GM12801 (cell line): ENCODE results near the gene SPOCK1.

Experiments used
- TF ChIP-seq, protein P1 (sequence below): IDR thresholded peaks from one replicate; pipeline ENCODE4 v1.5.1; 2011; ENCODE audit warnings: control low read depth; ENCODE audit not compliant: insufficient read length; ENCODE audit errors: extremely low read depth

Gene SPOCK1

DNA sequence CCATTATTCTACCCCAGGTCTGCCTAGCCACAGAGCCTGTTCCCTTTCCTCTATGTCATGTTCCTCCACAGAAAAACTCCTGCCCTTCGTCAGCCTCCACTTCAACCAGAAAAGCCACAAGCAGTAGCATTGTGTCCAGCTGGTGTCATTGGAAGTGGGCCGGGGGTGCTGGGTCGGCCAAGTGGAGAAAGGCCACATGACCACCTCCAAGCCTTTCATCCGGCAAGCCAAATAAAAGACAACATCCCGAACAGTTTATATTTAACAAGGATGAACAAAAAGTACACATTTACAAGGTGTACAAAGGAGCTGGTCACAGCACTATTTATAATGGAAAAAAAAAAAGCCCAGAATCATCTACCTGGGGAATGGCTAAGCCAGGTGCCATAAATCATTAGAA lies 16.1 kb upstream of the SPOCK1 start:
- TF ChIP-seq, protein P1, sequence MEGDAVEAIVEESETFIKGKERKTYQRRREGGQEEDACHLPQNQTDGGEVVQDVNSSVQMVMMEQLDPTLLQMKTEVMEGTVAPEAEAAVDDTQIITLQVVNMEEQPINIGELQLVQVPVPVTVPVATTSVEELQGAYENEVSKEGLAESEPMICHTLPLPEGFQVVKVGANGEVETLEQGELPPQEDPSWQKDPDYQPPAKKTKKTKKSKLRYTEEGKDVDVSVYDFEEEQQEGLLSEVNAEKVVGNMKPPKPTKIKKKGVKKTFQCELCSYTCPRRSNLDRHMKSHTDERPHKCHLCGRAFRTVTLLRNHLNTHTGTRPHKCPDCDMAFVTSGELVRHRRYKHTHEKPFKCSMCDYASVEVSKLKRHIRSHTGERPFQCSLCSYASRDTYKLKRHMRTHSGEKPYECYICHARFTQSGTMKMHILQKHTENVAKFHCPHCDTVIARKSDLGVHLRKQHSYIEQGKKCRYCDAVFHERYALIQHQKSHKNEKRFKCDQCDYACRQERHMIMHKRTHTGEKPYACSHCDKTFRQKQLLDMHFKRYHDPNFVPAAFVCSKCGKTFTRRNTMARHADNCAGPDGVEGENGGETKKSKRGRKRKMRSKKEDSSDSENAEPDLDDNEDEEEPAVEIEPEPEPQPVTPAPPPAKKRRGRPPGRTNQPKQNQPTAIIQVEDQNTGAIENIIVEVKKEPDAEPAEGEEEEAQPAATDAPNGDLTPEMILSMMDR, result no peak

DNA sequence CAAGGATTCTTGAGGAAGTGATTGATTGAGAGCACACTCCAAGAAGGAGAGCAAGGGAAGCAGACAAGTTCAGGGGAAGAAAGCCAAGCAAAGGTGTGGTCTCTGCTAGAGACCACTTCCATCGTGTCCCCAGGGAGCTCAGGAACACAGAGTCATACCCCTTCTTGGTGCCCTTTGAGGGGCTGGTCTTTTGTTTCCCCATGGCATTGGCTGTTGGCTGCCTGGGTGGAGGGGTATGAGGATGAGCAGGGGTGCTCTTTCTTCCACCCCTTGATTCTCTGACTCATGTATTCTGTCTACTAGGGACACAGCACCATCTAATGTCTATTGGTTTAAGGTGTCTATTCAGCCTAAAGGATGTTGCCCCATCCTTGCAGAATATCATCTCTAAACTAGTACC lies 11.5 kb upstream of the SPOCK1 start:
- TF ChIP-seq, protein P1, result no peak

DNA sequence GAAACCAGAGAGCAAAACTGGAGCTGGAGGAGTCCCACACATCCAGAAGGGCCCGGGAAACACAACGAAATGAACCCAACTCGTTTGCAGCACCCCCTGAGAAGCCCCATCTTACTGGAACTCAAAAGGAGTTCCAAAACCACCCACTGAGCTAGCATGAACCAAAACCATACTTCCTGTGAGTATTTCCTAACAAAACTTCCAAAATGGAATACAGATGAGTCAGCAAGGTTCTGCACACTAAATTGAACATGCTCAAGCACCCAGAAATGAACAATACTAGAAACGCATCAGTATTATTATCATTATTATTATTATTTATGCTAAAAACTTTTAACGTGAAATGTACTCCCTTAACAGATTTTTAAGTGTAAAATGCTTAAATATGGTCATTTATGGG lies 8.0 kb upstream of the SPOCK1 start:
- TF ChIP-seq, protein P1, result no peak

DNA sequence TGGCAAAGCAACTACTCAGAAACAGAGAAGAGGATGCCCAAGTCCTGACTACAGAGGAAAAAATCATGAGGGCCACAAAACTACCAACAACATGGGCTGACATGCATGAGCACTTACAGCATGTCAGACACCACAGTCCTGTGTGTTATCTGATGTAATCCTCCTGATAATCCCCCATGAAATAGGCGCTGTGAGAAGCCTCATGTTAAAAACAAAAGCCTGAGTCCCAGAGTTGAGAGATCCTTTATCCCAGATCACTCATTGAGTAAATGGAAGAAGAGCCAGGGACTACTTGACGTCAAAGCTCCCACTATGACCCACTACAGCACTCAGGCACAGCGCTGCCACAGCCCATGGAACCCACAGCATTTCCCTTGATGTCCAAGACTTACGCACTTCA lies 7.2 kb upstream of the SPOCK1 start:
- TF ChIP-seq, protein P1, result no peak

DNA sequence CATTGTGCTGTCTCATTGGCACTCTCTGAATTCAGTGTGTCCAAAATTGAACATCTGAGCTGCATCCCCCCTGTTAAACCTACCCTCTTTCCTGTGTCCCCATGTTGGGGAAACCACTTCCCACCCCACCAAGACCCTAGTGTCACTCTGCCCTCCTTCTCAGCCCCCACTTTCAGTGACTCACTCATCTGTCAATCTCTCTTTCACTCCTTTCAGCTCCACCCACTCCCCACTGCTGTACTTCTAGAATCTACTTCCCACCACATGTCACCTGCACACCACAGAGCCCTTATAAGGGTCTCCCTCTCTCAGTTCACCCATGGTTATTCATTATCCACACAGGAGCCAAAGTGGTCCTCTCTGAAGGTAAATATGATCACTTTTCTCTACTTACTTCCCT lies 5.8 kb upstream of the SPOCK1 start:
- TF ChIP-seq, protein P1, result no peak

DNA sequence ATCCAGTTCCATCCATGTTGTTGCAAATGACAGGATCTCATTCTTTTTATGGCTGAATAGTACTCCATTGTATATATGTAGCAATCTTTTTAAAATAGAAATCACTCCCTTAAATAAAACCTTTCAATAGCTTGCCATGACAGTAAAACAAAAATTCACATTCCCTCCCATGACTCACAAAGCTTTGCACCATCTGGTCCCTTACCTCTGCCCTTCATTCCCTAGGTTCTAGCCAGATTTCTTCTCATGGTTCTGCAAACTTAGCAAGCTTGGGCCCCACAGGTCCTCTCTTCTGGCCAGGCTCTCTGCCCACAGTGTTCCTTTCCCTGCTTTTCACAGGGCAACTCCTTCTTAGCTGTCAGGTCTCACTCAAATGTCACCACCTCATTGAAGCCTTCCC lies 4.3 kb upstream of the SPOCK1 start:
- TF ChIP-seq, protein P1, result no peak

DNA sequence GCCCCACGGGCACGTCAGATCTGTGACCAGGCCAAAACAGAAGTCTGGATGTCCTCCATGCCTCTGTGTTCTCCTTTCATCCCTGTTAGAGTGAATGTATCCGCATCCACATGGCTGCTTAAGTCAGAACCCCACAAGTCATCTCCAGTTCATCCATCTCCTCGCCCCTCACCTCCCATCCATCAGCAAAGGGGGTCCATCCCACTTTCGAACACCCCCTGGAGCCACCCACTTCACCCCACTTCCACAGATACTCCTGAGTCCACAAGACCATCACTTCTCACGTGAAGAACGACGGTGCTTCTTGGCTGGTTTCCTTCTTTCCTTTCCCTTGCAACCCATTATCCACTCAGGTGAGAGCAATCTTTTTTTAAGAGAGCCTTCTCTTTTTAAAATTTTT lies 3.5 kb upstream of the SPOCK1 start:
- TF ChIP-seq, protein P1, result no peak
